ENCODE data around the gene VTA1. TPM values are rescaled to one million over a fixed set of nuclear protein-coding genes. Genes with fewer than 3 reads are reported as not detected.

Gene VTA1
- total and polyA plus RNA-seq, 2 of the 8 experiments (the other 6 are each of a cell fraction or from before 2014, with no cell fraction given) = 63.6 to 67.0 TPM

DNA sequence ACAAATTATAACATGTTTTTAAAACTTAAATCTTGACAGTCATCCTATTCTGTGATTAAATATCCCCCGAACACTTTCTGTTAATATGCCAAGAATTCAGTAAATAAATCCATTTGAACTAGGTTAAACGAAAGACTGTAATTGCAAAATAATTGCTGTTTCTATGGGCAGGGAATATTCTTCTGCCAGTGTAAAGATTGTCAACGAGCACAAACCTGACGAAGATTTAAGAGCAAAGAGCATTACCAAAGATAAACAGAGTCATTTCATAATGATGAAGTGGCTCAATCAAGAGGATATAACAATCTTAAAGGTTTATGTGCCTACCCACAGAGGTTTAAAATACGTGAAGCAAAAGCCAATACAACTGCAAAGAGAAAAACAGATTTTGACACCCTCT, 78.5 kb downstream of the VTA1 start (continued):
- no peak for TF ChIP-seq RXRA (IDR thresholded peaks at IDR 0.05; ENCODE audit: insufficient read depth, low read depth, low read length)
- no peak for TF ChIP-seq CTBP2 (IDR thresholded peaks at IDR 0.05; ENCODE audit: borderline replicate concordance, insufficient read depth, insufficient read length, low read length)
- TF ChIP-seq POLR2A (IDR thresholded peaks at IDR 0.05; ENCODE audit: control extremely low read depth in 1 of 2, low read depth in 2 of 2, low read length in 2 of 2) = no peak
- TF ChIP-seq KDM1A (IDR thresholded peaks at IDR 0.05; ENCODE audit: borderline replicate concordance, low read length) = no peak

Data from H1 (cell line).